Measurements from ENCODE around the gene CDKAL1.

Gene CDKAL1

GRCh38 chr6:21262504-21262903 lies 728.2 kb downstream of the CDKAL1 start:
- no peak for TF ChIP-seq FOXM1 (IDR thresholded peaks at IDR 0.05; ENCODE audit: borderline replicate concordance)
- TF ChIP-seq ELF4 (IDR thresholded peaks at IDR 0.05), result no peak
- TF ChIP-seq TARDBP (IDR thresholded peaks at IDR 0.05), result no peak
- no peak for TF ChIP-seq HDGF (IDR thresholded peaks at IDR 0.05; ENCODE audit: borderline replicate concordance)
- no peak for TF ChIP-seq ZNF384 (IDR thresholded peaks at IDR 0.05)
- no peak for TF ChIP-seq SP1 (IDR thresholded peaks at IDR 0.05)
- CTCF ChIA-PET, result no interaction called here
- DNase-seq (ENCODE audit: extremely low spot score), result no peak
- POLR2A ChIA-PET, result no interaction called here

- TF ChIP-seq CTBP1 (IDR thresholded peaks at IDR 0.05; ENCODE audit: borderline replicate concordance) (no peak), ELF4 (IDR thresholded peaks at IDR 0.05) (no peak), TARDBP (IDR thresholded peaks at IDR 0.05) (no peak), SP1 (IDR thresholded peaks at IDR 0.05) (no peak), L3MBTL2 (conservative IDR thresholded peaks at IDR 0.05) (no peak; the same call in 1 of the 2 replicates), FOXM1 (IDR thresholded peaks at IDR 0.05; ENCODE audit: borderline replicate concordance) (no peak)
- DNase-seq (ENCODE audit: extremely low spot score), result peak; percentile 55
- ChIA-PET CTCF (interaction anchor here (0.5 to 0.7 kb wide), 2 partner anchors 78 to 88 kb away, joined by 3 to 9 read pairs; no protein-coding TSS in a partner anchor), POLR2A (interaction anchor here (1.4 to 2.2 kb wide), 3 partner anchors 11 to 329 kb away, joined by 7 to 20 read pairs (median 7); partner anchors contain the start of gene SOX4)
Measured at GRCh38 chr6:21263531-21264287, 729.5 kb downstream of the CDKAL1 start.

- ChIA-PET CTCF (interaction anchor here (0.5 to 0.7 kb wide), 2 partner anchors 79 to 87 kb away, joined by 3 to 9 read pairs; no protein-coding TSS in a partner anchor), POLR2A (interaction anchor here (0.7 to 2.2 kb wide), 5 partner anchors 10 to 329 kb away, joined by 3 to 20 read pairs (median 7); partner anchors contain the start of gene SOX4)
- DNase-seq (ENCODE audit: extremely low spot score), result peak; percentile 42
- TF ChIP-seq CTBP1 (IDR thresholded peaks at IDR 0.05; ENCODE audit: borderline replicate concordance), result peak; percentile 96
- peak; percentile 74; the same call in 1 of the 2 replicates for TF ChIP-seq FOXA1 (IDR thresholded peaks at IDR 0.05)
- no peak for TF ChIP-seq TARDBP (IDR thresholded peaks at IDR 0.05)
- TF ChIP-seq PKNOX1 (IDR thresholded peaks at IDR 0.05), result peak; percentile 92
- no peak for TF ChIP-seq SUZ12 (IDR thresholded peaks at IDR 0.05)
- TF ChIP-seq HDGF (IDR thresholded peaks at IDR 0.05; ENCODE audit: borderline replicate concordance), result no peak
- TF ChIP-seq NFRKB (IDR thresholded peaks at IDR 0.05), result no peak
- TF ChIP-seq FOXK2 (IDR thresholded peaks at IDR 0.05), result no peak
- no peak; the same call in 1 of the 2 replicates for TF ChIP-seq L3MBTL2 (conservative IDR thresholded peaks at IDR 0.05)
- no peak for TF ChIP-seq BHLHE40 (IDR thresholded peaks at IDR 0.05; ENCODE audit: borderline replicate concordance)
- TF ChIP-seq ELF4 (IDR thresholded peaks at IDR 0.05), result no peak
- TF ChIP-seq SP1 (IDR thresholded peaks at IDR 0.05), result no peak
- TF ChIP-seq ZNF384 (IDR thresholded peaks at IDR 0.05), result no peak; the same call in 1 of the 2 replicates
- TF ChIP-seq FOXM1 (IDR thresholded peaks at IDR 0.05; ENCODE audit: borderline replicate concordance), result 0 out of 2 replicates have a peak, but pooled peaks have one; percentile 35
- peak; percentile 81; the same call in 1 of the 2 replicates for TF ChIP-seq LEF1 (IDR thresholded peaks at IDR 0.05; ENCODE audit: borderline replicate concordance)
- TF ChIP-seq ARNT (IDR thresholded peaks at IDR 0.05), result peak; percentile 99
Measured at GRCh38 chr6:21264288-21265033, 730.2 kb downstream of the CDKAL1 start.

- CTCF ChIA-PET, result no interaction called here
- DNase-seq (ENCODE audit: extremely low spot score), result no peak
- TF ChIP-seq ZNF384 (IDR thresholded peaks at IDR 0.05), result no peak
- POLR2A ChIA-PET, result interaction anchor here (0.7 to 2.2 kb wide), 4 partner anchors 79 to 328 kb away, joined by 3 to 20 read pairs (median 5); partner anchors contain the start of gene SOX4
Measured at GRCh38 chr6:21265034-21265729, 730.9 kb downstream of the CDKAL1 start.

GRCh38 chr6:21265730-21266044 lies 731.4 kb downstream of the CDKAL1 start:
- no peak for DNase-seq (ENCODE audit: extremely low spot score)
- ChIA-PET POLR2A (interaction anchor here (1.0 to 2.2 kb wide), 2 partner anchors 118 to 323 kb away, joined by 3 to 20 read pairs; no protein-coding TSS in a partner anchor), CTCF (no interaction called here)
- TF ChIP-seq SP1 (IDR thresholded peaks at IDR 0.05) (no peak), ZNF384 (IDR thresholded peaks at IDR 0.05) (no peak), BHLHE40 (IDR thresholded peaks at IDR 0.05; ENCODE audit: borderline replicate concordance) (no peak), L3MBTL2 (conservative IDR thresholded peaks at IDR 0.05) (no peak), FOXM1 (IDR thresholded peaks at IDR 0.05; ENCODE audit: borderline replicate concordance) (no peak), FOXK2 (IDR thresholded peaks at IDR 0.05) (no peak), ARNT (IDR thresholded peaks at IDR 0.05) (no peak), PKNOX1 (IDR thresholded peaks at IDR 0.05) (no peak), HDGF (IDR thresholded peaks at IDR 0.05; ENCODE audit: borderline replicate concordance) (no peak), TARDBP (IDR thresholded peaks at IDR 0.05) (no peak), NFRKB (IDR thresholded peaks at IDR 0.05) (no peak), SUZ12 (IDR thresholded peaks at IDR 0.05) (no peak), CTBP1 (IDR thresholded peaks at IDR 0.05; ENCODE audit: borderline replicate concordance) (no peak), LEF1 (IDR thresholded peaks at IDR 0.05; ENCODE audit: borderline replicate concordance) (no peak), ELF4 (IDR thresholded peaks at IDR 0.05) (no peak), FOXA1 (IDR thresholded peaks at IDR 0.05) (no peak)
